Mesenchymal stem cell (in vitro differentiated cells and primary cell): Measurements from ENCODE around the gene RASGRF2. TPM values are rescaled to one million over a fixed set of nuclear protein-coding genes. Genes with fewer than 3 reads are reported as not detected.

Experiments
- small RNA-seq: library from polyadenylated mRNA; stranded (forward); fragments of <200 nt; extraction: miRNeasy Mini kit (QIAGEN cat#:217004); gene quantifications from one replicate; pipeline ENCODE3, GENCODE V24; 2013; ENCODE audit warnings: low read depth

RASGRF2 gene

Small RNA genes within 50 kb of the gene (small RNA-seq; reads per million reads assigned to genes)
- not detected for gene AC026436.1
